PC-3 (cell line): ENCODE results near the gene ROR1.

Source experiments
- CTCF ChIP-seq: fragments of 300-600 bp; sonication (generic); conservative IDR thresholded peaks from 2 replicates; pipeline ENCODE4 v1.5.1; 2017; ENCODE audit warnings: antibody characterized with exemption, low read depth, mild to moderate bottlenecking, low read length
- EZH2 ChIP-seq: fragments of 300-600 bp; sonication (generic); IDR thresholded peaks from one replicate; pipeline ENCODE4 v1.6.1; 2017; ENCODE audit warnings: antibody characterized with exemption, mild to moderate bottlenecking, low read length; ENCODE audit not compliant: unreplicated experiment

DNA sequence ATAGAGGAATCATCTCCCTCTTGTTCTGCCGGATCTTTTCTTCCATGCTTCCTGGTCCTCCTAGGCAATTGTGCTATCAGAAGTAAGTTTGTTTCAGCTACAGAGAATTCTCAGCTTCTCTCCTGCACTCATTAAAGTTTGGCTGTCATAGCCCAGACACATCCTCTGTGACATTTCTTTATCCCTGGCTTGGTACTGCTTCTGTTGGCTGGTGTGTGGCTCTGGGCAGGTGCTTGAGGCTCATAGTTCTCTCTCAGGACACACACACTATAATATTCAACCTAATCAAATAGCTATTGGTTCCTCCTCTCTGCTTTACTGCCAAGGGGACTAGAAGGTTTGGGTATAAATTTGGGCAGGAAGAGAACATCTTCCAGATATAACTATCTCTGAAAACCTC lies 172.1 kb downstream of the ROR1 start:
- TF ChIP-seq CTCF (no peak), EZH2 (no peak)
